ENCODE results near the gene LPP.

The LPP gene

DNA sequence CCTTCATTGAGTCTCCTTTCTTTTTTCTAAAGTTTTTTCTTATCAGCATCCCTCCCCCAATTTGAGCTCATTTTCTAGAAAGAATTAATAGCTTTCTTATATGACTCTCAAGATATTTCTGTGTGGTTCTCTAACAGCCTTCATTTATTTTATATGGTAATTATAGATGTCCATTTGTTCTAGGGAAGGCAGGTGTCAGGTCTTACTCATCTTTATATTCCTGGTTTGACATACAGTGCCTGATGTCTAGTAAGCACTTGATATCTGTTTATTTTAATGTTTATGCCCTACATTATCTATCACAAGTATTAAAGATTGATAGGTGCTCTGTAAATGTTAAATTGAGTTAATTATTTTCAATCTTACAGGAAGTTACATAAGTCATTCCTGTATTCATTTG lies 591.1 kb downstream of the LPP start:
- no peak for DNase-seq (ENCODE audit: low read depth in 2 of 2)

DNA sequence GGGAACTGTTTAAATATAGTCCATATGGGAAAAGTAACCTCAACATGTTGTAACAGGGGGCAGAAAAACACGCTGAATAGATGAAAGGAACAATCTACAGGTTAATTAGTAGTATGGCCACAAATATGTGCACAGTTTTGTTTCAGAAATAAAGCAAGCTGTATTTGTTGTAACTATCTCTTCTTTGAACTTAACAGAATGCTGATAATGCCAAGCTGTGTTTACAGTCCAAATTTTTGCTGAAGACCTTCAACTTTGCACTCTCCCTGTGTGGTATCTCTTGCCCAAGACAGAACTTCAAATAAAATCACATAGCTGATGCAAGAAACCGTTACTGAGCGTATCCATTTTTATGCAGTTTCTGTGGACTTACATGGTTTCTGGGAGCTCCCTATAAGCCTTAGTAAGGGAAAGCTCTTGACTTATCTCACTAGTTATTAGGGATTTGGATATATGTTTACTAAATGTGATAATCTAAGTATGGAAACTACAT lies 592.4 kb downstream of the LPP start:
- no peak for DNase-seq (ENCODE audit: low read depth in 2 of 2)

DNA sequence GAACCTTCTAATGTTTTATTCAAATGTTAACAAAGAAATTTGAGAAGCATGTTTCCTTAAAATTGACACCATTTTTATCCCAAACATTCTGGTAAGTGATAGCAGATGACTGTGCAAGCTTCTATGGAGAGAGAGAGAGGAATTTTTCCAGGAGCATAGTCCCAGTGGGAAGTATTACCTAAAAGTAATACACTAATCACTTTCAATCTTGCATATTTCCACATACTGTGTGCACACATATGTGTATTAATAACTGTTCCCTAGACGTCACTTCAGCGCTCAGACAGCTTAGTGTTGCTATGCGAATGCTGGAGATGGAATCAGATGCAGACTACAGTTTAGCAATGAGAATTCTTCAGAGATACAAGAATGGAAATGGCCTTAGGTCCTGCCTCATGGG lies 593.5 kb downstream of the LPP start:
- DNase-seq (ENCODE audit: low read depth in 2 of 2), result no peak

DNA sequence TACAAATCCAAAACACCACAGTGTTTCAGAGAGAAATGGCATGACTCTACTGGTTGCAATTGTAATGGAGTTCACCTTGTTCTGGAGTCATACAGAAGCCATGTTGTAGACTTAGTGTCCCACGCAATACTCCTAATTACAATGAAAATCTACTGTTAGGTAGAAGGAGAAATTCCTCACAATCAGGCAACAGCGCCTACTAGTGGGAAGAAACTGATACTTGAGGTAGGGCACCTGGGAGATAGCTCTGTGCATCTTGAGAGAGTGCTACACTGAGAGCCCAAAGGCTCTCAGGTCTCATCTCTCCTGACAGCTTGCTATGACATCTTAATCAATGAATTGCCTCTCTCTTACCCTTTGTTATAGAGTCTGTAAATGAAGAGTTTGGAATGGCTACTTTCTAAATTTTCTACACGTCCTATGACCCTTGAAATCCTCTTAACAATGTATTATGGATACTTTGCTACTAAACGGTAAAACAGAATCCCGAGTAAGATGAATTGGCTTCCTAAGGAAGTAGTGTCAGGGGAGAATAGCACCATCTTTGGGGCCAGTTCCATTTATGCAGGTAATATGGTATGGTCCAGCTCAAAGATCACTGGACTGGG lies 595.2 kb downstream of the LPP start:
- DNase-seq (ENCODE audit: low read depth in 2 of 2), result peak; percentile 27 to 39

DNA sequence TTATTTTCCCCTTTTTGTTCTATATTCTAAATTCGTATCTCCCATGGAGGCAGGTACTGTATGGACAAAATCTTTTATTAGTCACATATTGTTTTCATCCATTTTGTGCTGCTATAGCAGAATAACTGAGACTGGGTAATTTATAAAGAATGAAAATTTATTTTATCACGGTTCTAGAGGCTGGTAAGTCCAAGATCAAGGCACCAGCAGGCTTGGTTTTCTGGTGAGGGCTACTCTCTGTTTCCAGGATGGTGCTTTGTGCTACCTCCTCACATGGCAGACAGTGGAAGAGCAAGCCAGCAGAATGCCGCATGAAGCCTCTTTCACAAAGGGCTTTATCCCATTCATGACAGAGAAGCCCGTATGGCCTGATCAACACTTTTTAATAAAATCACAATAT lies 595.9 kb downstream of the LPP start:
- no peak for DNase-seq (ENCODE audit: low read depth in 2 of 2)

DNA sequence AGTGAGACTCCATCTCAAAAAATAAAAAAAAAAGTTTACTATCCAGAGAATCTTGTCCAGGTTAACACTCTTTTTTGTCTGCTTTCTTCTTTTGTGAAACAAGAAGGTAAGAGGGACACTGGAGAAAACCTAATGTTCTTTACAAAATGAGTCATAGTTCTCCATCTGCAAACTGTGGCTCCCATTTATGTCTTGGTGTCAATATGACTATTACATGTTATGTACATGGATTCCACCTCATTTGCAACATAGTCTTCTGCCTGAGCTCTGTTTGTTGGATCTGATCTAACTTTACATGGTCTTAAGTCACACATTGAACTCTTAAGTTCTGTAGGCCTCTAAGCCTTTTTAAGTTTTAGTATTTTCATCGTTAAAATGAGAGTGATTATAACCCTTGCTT lies 596.7 kb downstream of the LPP start:
- DNase-seq (ENCODE audit: low read depth in 2 of 2), result no peak

DNA sequence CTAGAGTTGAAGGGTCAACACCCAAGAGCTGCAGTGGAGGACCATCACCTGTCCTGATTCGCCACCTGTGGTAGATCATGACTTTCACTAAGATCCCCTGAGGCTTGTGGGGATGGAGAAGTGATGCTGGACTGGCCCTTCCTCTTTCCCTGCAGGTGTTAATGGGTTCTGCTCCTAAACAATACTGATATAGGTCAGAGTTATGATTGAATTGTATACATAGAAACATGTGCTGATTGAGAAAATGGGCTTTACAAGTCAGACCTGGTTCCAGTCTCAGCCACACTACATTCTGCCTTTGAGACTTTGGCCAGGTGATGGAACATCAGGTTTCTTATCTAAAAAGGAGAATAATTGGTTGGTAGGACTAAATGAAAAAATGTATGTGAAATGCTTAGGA lies 598.9 kb downstream of the LPP start:
- DNase-seq (ENCODE audit: low read depth in 2 of 2), result no peak

DNA sequence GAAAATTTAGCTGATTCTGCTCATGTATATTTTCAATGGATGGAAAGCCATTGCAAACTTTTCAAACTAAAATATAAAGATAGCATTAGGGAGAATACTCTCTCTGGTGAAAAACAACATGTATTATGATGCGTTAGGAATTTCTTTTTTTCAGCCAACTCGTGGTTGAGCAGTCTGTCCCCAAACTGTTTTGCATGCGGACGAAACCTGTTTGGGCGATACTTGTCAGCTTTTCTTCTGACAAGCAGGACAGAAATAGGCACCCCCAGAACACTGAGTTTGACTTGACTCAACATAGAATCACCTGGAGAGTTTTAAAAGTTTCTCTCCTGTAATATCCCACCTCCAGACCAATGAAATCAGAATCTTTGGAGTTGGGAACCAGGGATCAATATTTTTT lies 600.3 kb downstream of the LPP start:
- DNase-seq (ENCODE audit: low read depth in 2 of 2), result no peak

DNA sequence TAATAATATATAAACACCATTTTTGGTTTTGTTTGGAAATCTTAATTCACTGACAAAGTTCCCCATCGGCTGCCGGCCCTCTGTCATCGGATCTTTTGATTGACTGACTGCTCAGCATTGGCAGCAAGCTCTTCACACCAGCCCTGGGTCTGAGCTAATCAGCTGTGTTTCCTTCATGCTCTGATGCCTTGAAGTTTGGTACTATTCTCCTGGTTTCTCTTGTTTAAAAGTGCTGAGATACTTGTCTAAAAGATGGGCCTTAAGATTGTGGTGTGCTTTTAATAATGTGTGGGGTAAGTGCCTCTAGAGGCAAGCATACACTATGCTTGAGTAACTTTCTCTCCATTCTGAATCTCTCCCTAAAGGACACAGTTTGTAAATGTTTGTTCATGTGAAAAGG lies 602.3 kb downstream of the LPP start:
- no peak for DNase-seq (ENCODE audit: low read depth in 2 of 2)

DNA sequence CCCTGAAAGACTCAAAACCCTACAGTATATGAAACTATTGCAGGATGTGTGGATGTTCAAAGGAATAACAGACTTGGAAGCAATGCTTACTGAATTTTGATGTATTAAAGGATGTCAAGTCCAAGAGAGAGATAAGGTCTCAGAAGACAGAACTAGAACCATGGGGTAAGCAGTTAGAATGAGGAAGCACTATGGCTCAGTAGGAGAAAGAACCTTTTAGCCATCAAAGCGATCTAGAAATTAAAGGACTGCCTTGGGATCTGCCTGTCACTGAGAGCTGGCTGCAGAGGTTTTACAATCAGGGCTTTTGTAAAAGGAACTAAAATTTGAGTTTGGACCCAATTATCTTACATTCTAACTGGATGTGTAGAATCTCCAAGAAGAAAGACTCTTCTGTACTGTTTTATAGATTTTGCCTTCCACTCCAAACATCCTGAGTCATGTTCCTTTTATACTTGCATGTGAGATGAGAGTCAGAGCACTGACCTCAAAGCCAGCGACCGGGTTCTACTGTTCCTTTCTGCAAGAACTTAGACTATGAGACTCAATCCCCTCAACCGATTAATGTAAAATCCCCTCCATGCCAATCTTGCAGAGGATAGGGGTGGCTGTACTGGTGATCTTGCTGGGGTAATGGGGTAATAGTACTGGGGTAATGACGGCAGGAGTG lies 605.5 kb downstream of the LPP start:
- no peak for DNase-seq (ENCODE audit: low read depth in 2 of 2)

DNA sequence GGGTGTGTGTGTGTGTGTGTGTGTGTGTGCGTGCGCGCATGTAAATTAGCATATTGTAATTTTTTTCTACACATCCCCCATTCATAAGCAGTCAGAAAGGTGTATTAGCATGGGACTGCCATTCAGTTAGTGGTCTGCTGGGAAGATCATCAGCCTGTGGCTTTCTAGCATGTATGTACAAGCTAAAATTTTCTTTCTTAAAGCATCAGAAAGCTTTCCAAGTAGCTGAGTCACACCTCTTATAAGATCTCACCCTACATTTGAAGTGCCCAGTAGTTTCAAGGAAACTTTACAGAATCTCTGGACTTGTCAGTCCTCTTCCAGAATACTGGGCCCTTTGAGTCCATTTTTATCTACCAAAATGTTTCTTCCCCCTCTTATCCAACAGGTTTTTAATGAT lies 606.5 kb downstream of the LPP start:
- DNase-seq (ENCODE audit: low read depth in 2 of 2), result no peak

DNA sequence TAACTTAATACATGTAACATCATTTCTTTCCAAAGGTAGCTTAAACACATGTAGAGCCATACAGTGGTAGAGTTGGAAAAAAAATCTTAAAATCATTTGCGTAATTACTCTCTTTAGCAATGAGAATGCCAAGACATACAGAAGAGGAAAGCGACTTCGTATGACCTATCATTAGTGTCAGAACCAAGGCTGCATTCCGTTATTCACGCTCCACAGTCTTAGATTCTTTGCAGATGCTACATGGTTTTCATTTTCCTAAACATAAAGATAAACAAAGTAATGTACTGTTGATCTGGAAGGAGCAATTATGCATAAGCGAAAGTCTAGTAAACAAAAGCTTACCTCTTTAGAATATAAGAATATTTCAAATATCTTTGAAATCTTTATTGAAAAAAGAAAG lies 607.5 kb downstream of the LPP start:
- DNase-seq (ENCODE audit: low read depth in 2 of 2), result no peak

DNA sequence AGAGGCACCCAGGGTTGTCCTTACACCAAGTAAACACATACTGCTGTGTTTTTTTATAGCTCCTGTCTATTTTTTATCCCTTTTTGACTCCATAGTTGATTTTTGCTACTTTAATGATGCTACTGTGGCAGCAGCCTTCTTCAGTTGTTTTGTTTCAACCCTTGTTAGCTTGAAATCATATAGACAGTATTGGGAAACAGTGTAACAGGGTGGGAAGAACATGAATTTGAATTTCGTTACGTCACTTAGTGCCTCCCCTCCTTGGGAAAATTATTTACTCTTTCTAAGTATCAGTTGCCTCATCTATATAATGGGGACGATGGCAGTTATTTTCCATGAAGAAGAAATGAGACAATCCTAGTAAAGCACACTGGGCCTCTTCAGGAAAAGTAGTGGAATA lies 608.0 kb downstream of the LPP start:
- DNase-seq (ENCODE audit: low read depth in 2 of 2), result no peak

DNA sequence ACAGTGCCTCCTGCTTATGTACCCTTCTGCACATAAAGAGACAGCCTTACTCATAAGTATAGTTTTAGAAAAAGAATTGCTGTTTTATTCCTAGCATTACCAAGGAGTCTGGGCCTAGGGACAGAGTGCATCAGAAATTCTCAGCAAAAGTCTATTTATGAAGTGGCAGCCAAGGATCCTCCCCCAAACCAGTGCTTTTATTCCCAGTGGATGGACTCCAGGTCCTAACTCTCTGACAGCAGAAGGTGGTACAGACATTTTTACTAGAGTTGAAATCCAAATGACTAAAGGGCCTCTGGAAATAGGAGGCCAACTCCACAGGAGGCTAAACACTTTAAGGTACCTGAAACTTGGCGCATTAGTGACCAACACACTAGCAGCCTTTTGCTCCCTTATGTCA lies 610.7 kb downstream of the LPP start:
- no peak for DNase-seq (ENCODE audit: low read depth in 2 of 2)

DNA sequence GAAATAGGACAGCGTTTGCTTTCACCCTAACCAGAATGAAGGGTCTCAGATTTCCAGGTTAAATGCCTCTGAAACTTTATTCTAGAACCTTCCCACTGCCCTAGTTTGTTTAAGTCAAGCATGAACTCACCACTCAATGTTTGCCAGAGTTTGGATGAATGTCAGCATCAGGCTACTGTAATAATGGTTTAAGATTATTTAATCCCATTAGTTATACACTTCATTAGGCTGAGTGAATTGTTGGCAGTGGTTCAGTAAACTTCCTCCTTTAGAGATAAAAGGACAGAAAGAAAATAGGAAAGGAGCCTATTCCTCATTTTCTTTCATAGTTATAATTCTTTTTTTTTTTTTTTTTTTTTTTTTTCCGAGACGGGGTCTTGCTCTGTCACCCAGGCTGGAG lies 615.9 kb downstream of the LPP start:
- no peak for DNase-seq (ENCODE audit: low read depth in 2 of 2)

DNA sequence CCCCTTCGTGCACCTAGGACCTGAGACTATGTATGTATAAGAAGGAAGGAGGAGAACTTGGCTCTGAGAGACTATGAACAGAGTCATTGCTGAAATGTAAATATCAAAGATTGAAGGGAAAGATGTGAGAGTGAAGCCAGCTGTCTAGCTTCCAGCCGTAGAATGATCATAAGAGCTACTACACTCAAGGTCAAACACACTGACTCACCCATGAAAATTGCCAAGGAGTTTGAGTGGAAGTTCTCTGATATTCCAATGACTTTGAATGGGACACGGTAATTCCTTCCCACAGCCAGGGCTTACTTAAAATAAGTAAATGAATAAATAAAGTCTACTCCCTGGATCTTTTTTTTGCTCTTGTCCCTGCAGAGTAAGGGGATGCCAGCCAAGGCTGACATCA lies 618.9 kb downstream of the LPP start:
- no peak for DNase-seq (ENCODE audit: low read depth in 2 of 2)

DNA sequence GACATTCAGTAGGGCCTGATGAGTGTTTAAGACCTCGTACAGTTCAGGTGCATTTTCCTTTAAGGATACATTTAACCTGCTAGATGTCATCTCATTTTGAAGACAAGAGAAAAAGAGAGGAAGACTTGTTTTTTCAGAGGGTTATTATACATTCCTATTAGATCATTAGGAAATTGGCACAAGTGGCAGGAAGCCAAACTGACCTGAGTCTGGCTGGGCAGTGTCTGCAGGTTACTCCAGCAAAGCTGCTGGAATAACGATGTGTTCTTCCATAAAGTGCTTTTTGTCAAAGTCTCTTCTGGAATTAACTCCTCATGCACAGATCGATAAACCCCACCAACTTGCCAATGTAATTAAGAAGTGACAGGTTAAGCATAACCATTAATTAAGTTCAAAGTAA lies 621.5 kb downstream of the LPP start:
- no peak for DNase-seq (ENCODE audit: low read depth in 2 of 2)

DNA sequence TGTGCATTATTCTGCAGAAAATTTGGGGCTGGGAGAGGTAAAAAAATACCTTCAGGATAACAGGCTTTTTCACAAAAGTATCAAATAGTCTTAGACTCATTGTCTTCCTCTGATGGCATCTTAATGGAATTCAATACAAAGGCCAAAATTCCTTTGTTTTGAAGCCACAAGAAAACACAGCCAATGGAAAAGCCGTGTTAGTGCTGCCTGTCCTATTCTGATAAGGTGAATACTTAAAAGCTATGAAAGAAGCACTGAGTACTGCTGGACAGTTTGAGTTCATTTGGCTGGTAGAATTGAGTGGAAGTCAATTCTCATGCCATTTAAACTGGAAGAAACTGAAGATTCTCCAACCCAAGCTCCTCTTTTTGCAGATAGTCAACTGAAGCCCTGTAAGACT lies 622.5 kb downstream of the LPP start:
- no peak for DNase-seq (ENCODE audit: low read depth in 2 of 2)

DNA sequence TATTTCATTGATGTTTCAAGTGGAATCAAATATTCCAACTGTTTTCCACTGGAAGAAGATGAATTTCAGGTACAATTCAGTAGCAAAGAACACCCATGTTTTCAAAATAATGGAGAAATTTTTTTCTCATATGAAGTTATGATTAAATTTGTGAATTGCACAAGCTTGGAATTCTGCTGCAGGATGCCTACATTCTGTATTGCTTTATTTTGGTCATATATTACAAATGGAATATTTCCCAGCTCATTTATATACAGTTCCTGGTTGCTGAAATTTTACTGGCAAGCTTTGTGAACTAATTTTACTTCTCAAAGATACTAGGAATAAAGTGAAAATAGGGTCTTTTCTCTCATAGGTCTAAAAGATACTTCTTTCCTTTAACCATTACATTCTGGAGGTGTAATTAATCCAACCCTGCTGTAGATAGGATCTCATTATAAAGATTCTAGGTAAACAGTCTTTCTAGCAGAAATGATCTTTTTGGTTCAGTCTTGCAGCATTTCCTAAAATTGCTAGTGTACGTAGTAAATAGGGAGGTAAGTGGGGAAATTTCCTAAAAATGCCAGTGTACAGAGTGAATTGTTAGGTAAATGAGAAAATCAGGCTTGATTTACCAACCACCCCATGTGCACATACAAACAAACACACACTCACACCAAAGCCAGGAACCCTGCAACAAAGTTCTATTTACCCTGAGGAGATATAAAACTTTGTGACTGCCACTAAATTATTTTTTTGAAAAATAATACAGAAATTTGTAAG lies 624.3 kb downstream of the LPP start:
- no peak for DNase-seq (ENCODE audit: low read depth in 2 of 2)

DNA sequence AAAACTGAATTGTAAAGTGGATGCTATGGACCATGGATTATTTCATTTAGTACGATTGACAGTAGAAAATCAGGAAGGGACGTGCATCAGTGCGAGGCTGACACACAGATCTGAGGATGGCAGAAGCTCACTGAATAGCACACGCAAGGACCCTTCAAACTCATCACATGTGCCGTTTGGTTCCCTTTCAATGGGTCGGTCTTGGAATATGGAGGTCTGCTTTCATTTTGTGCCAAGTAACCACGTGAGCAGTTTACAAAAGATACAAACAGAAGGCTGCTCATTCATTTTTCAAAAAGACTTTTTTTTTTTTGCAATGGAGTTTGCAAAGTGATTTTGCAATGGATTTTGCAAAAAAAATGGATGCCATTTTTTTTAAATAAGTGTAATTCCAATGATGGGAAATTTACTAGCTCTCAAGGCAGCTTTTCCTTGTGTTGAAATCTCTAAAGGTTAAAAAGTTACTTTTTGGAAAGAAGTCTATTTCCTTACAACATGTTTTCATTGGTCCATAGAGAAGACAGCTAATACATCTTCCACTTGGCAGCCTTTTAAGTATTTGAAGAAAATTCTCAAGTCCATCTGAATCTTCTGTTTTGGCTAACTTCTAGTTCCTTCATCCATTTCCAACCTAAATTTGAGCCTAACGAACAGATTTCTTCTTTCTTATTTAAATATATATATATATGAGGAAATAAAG lies 625.5 kb downstream of the LPP start:
- no peak for DNase-seq (ENCODE audit: low read depth in 2 of 2)

DNA sequence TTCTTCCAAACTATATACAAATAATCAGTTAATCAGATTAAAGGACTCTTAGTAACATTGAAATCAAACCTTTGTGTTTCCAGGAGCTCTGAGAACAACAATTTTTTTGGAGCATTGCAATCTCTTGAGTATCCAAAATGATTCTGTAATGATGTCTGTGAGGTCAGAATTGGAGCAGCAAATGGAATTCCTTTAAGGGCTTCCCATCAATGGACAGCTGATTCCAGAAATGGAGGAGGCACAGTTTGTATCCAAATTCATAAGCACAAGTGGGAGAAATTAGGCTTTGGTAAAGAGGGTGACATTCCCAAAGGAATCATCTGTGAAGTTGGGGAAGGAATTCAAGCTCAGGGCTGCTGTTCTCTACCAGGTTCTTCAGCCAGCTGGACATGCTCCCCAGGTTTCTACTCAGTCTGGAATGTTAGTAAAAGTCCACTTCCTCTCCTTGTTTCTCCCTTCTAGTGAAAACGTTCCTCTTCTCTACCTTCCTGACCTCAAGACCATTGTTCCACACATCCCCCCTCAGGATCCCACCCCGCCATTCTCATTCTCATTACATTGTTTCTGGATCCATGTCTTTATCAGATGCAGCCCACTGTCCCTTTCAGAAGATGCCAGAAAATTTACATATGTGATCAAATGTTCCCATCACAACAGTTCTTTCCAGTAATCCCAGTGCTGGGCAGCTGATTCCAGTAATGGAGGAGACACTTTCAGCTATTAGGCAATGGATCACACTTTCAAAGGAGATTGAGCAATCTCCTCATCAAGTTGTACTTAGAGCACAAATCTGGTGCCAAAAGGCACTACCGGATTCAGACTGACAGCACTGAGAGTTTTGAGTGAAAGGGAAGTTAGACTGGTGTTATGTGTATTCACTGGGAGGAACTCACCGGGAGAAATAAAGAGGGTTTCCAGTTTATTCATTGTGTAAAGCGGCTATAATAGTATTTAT lies 626.5 kb downstream of the LPP start:
- DNase-seq (ENCODE audit: low read depth in 2 of 2), result no peak
